ENCODE results near the gene PHB1.

The PHB1 gene

DNA sequence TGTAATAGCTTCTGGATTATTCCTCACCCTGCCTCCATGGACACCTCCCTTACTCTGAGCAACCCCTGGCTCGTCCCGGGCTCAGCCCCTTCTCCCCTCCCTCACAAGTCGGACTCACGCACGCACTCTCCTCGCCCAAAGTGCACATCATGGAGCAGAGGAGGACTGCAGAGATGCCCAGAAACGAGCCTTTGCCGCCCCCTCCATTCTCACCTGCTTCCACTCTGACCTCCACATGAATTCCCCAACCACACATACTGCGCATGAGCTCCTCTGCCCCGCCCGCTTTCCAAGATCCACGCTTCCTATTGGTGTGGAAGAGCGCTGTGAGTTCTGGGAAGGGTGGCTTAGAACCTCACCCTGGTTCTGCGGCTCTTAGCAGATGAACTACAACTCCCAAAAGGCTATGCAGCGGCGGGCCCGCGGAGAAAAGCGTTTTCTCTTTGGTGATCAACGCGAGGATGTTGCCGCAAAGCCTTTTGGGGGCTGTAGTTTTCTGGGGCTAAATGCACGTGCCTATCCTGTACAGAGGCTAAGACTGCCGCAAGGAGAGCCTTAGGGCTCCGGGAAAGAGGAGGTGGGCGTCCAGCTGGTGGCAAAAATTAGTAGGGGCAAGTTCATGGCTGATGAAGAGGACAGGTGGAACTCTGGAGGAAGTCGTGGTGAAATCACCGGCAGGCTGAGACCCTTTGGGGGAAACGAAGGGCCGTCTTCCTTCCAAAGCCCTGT, at the start of gene PHB1:
PHB1 (minus strand) TSS at position 261 of the 729 bp plus-strand sequence. CDS start 1,618 bp downstream, outside the sequence.
- peaks cover 6 to 18% of the 10 kb centered on the region in 2 donors for H3K4me1 ChIP-seq (ENCODE audit: control insufficient read depth in 1 of 2, insufficient read depth in 2 of 2, low read length in 2 of 2)
- H3K9me3 ChIP-seq (ENCODE audit: control insufficient read depth in 1 of 2, low read length in 2 of 2), result no peaks in the 10 kb centered on the region
- H3K4me3 ChIP-seq (ENCODE audit: low read depth in 1 of 2, low read length in 2 of 2), result peak within 1 kb of the TSS; percentile 99
- H3K27ac ChIP-seq (ENCODE audit: low read length), result peak within 1 kb of the TSS; percentile 82
- H3K27me3 ChIP-seq (ENCODE audit: low read depth, low read length), result no peaks in the 10 kb centered on the region
- peaks cover 15 to 34% of the 10 kb centered on the region in 2 donors for H3K36me3 ChIP-seq (ENCODE audit: control insufficient read depth in 1 of 2, insufficient read depth in 2 of 2, low read length in 2 of 2)

DNA sequence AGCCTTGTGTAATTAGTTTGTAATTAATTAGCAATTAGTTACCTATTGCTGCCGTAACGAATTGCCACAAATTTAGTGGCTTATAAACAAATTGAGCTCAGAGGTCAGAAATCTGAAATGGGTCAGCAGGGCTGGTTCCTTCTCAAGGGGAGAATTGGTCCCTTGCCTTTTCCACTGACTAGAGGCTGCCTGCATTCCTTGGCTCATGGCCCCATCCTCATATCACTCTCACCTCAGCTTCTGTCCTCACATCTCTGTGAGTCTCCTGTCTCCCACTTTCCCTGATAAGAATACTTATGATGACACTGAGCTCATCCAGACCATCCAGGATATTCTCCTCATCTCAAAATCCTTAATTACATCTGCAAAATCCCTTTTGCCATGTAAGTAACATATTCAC, 49.4 kb upstream of the PHB1 start:
- Histone ChIP-seq H3K27me3 (ENCODE audit: low read depth, low read length) (no peaks in the 10 kb centered on the region), H3K27ac (ENCODE audit: low read length) (no peak overlapping the region), H3K4me3 (ENCODE audit: low read depth in 1 of 2, low read length in 2 of 2) (no peak overlapping the region), H3K4me1 (ENCODE audit: control insufficient read depth in 1 of 2, insufficient read depth in 2 of 2, low read length in 2 of 2) (no peaks in the 10 kb centered on the region), H3K9me3 (ENCODE audit: control insufficient read depth in 1 of 2, low read length in 2 of 2) (peaks cover 7 to 12% of the 10 kb centered on the region in 2 donors), H3K36me3 (ENCODE audit: control insufficient read depth in 1 of 2, insufficient read depth in 2 of 2, low read length in 2 of 2) (no peaks in the 10 kb centered on the region)

DNA sequence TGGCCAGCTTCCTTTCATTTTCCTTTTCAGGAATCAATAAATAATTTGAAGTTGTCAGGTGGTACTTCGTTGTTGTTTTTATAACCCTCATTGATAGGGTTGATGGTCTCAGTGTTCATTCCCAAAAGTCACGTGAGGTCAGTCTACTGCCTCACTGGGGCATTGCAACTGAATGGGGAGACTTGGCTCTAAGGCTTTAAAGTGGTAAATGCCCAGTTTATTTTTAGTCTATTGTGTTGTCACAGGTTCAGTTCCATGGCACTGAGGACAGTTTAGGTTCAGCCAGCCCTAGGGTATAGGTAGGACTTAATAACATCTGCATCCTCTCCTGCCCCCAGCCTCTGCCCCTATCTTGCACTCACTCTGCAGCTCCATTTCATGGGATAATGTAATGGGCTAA, 46.9 kb upstream of the PHB1 start:
- Histone ChIP-seq H3K4me3 (ENCODE audit: low read depth in 1 of 2, low read length in 2 of 2) (no peak overlapping the region), H3K9me3 (ENCODE audit: control insufficient read depth in 1 of 2, low read length in 2 of 2) (peaks cover 7 to 12% of the 10 kb centered on the region in 2 donors), H3K36me3 (ENCODE audit: control insufficient read depth in 1 of 2, insufficient read depth in 2 of 2, low read length in 2 of 2) (no peaks in the 10 kb centered on the region), H3K27me3 (ENCODE audit: low read depth, low read length) (peaks cover 6% of the 10 kb centered on the region), H3K4me1 (ENCODE audit: control insufficient read depth in 1 of 2, insufficient read depth in 2 of 2, low read length in 2 of 2) (no peaks in the 10 kb centered on the region), H3K27ac (ENCODE audit: low read length) (no peak overlapping the region)

DNA sequence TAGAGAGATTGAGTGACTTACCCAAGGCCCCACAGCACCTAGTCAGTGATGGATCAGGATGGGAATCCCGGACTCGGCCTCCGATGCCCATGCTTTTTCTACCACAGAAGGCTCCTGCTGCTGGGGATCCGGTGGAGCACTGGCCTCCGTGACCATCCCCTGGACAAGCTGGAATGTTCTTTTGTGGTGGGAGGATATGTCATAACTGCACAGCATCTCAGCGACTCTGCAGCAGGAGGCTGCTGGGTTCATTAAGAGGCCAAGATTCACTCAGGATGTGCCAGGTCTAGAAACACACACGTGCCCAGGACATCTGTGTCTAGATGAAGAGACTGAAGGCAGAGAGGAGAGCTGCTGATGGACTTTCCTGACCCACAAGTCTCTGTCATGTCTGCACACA, 45.7 kb upstream of the PHB1 start:
- Histone ChIP-seq H3K36me3 (ENCODE audit: control insufficient read depth in 1 of 2, insufficient read depth in 2 of 2, low read length in 2 of 2) (no peaks in the 10 kb centered on the region), H3K27me3 (ENCODE audit: low read depth, low read length) (peaks cover 6% of the 10 kb centered on the region), H3K9me3 (ENCODE audit: control insufficient read depth in 1 of 2, low read length in 2 of 2) (peaks cover 7 to 12% of the 10 kb centered on the region in 2 donors), H3K4me3 (ENCODE audit: low read depth in 1 of 2, low read length in 2 of 2) (no peak overlapping the region), H3K27ac (ENCODE audit: low read length) (no peak overlapping the region), H3K4me1 (ENCODE audit: control insufficient read depth in 1 of 2, insufficient read depth in 2 of 2, low read length in 2 of 2) (no peaks in the 10 kb centered on the region)

DNA sequence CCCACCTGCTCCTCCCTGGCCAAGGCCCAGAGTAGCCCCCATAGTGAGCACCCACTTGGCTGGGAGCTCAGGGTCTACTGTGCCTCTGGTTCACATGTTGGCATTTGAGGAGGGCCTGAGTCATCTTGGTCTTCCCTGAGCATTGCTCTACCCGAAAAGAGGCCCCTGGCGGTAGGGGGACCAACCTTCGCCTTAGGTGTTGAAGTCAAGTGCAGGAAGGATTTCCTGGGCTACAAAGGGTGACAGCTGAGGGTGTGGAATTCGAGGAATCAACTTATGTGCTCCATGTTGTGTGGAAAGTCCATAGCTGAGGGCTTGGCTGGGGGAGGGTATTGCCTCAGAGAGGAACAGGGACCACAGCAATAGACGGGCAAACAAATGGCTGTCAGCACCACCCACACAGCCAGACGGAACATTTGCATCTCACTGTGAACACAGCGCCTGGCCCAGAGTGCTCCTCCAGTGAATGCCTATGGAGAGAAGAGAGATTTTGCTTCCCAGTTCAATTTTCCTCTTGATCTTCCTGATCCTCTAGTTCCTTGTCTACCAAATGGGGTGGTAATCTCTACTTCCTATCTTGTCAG, 44.8 kb upstream of the PHB1 start:
- H3K36me3 ChIP-seq (ENCODE audit: control insufficient read depth in 1 of 2, insufficient read depth in 2 of 2, low read length in 2 of 2), result no peaks in the 10 kb centered on the region
- peaks cover 6% of the 10 kb centered on the region for H3K27me3 ChIP-seq (ENCODE audit: low read depth, low read length)

DNA sequence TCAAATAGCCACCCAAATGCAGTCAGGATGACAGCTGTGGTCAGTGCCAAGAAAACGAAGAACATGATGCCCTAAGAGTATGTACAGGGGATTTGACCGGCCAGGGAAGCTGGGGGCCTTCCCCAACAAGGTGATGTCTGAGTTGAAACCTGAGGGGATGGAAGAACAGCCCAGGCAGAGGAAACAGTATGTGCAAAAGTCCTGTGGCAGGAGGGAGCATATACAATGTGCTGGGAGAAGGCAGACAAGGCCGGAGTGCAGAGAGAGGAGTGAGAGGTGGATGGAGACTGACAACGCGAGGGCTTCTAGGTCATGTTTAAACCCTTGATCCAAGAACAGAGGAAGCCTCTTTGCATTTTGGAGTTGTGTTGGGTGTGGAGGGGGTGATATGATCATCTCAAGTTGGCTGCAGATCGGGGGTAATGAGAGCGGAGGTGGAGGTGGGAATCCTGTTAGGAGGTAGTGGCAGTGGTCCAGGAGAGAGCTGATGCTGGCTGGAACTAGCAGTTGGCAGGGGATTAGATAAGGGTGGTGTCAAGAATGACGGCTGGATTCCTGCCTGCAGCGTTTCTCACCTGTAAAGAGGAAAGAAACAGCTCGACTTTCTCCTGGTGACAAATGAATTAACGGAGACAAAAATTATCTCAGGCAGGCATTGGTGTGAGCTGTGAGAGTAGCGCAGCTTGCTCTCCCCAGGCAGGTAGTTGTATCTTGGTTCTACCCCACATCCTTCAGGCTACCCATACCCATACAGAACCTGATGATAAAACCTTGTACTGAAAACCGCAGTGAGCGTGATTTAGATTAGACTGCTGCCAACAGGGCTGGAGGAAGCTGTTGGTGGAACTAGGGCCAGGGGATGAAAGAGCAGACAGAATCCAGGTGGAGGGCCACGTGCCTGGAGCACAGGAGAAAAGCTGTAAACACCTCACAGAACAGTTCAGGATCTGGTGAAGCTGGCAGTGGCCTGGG, 43.2 kb upstream of the PHB1 start:
- no peak overlapping the region for H3K27ac ChIP-seq (ENCODE audit: low read length)
- H3K27me3 ChIP-seq (ENCODE audit: low read depth, low read length), result peaks cover 6% of the 10 kb centered on the region
- H3K9me3 ChIP-seq (ENCODE audit: control insufficient read depth in 1 of 2, low read length in 2 of 2), result no peaks in the 10 kb centered on the region
- H3K4me3 ChIP-seq (ENCODE audit: low read depth in 1 of 2, low read length in 2 of 2), result no peak overlapping the region
- no peaks in the 10 kb centered on the region for H3K36me3 ChIP-seq (ENCODE audit: control insufficient read depth in 1 of 2, insufficient read depth in 2 of 2, low read length in 2 of 2)
- H3K4me1 ChIP-seq (ENCODE audit: control insufficient read depth in 1 of 2, insufficient read depth in 2 of 2, low read length in 2 of 2), result no peaks in the 10 kb centered on the region

More for the DNA sequence above, 44.8 kb upstream of the PHB1 start:
- Histone ChIP-seq H3K9me3 (ENCODE audit: control insufficient read depth in 1 of 2, low read length in 2 of 2) (peaks cover 6 to 12% of the 10 kb centered on the region in 2 donors), H3K4me1 (ENCODE audit: control insufficient read depth in 1 of 2, insufficient read depth in 2 of 2, low read length in 2 of 2) (no peaks in the 10 kb centered on the region), H3K27ac (ENCODE audit: low read length) (no peak overlapping the region), H3K4me3 (ENCODE audit: low read depth in 1 of 2, low read length in 2 of 2) (no peak overlapping the region)

DNA sequence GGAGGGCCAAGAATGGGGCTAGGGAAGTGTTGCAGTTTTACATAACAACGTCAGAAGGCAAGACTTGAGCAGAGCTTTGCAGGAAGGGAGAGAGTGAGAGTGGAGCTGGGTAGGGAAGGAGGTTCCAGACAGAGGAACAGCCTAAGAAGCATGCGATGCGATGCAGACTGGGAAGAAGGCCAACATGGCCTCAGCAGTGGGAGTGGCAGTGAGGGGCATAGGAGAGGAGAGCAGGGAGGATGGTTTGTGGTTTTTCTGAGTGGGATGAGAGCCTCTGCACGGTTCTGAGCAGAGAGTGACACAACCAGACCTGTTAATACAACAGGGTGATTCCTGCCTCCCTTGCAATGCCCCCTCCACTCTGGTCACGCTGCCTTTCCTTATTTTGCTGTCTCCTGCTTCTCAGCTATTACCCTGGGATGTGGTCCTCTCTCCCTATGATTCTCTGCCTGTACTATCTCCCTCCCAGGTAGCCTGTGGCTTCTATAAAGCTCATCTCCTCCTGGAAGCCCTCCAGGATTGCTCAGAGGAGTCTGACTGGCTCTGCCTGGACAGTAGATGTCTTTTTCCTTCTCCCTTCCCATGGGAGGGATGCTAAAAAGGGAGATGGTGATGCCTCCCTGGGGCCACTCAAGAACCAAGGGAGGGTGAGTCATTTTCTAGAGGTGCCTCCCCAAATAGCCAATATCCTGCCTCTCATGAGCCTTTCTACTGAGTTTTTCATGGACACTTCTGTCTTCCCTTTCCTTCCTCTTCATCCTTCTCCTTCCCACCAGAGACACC, 41.7 kb upstream of the PHB1 start:
- H3K4me3 ChIP-seq (ENCODE audit: low read depth in 1 of 2, low read length in 2 of 2), result no peak overlapping the region
- H3K36me3 ChIP-seq (ENCODE audit: control insufficient read depth in 1 of 2, insufficient read depth in 2 of 2, low read length in 2 of 2), result no peaks in the 10 kb centered on the region
- H3K27me3 ChIP-seq (ENCODE audit: low read depth, low read length), result peaks cover 6% of the 10 kb centered on the region
- no peaks in the 10 kb centered on the region for H3K9me3 ChIP-seq (ENCODE audit: control insufficient read depth in 1 of 2, low read length in 2 of 2)
- H3K27ac ChIP-seq (ENCODE audit: low read length), result no peak overlapping the region
- no peaks in the 10 kb centered on the region for H3K4me1 ChIP-seq (ENCODE audit: control insufficient read depth in 1 of 2, insufficient read depth in 2 of 2, low read length in 2 of 2)

DNA sequence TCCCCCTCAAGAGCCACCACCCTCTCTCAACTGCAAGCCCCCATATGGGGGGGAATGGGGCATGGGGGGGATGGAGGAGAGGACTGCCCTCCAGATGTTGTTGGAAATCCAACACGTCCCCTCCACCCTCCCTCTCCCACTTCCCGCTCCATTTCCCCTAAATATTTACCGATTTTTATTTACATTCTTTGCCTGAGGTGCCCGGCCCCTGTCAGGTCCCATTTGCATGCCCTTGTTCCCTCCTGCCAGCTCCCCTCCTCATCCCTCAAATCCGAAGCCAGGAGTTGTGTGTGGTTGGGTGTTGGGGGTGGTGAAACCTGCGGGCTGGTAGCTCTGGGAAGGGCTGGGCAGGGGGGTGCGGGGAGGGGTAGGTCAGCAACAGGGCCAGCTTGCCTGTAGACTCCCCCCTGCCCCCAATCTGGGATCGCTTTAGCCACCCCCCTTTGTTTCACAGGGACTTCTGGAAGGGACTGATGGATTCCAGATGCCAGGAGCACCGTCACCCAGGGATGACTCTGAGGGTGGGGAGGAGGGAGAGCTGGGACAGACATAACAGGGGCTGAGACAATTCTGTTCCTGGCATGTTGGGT, 40.7 kb upstream of the PHB1 start:
- no peaks in the 10 kb centered on the region for H3K36me3 ChIP-seq (ENCODE audit: control insufficient read depth in 1 of 2, insufficient read depth in 2 of 2, low read length in 2 of 2)
- H3K27ac ChIP-seq (ENCODE audit: low read length), result no peak overlapping the region
- H3K27me3 ChIP-seq (ENCODE audit: low read depth, low read length), result peaks cover 6% of the 10 kb centered on the region
- no peak overlapping the region for H3K4me3 ChIP-seq (ENCODE audit: low read depth in 1 of 2, low read length in 2 of 2)
- H3K9me3 ChIP-seq (ENCODE audit: control insufficient read depth in 1 of 2, low read length in 2 of 2), result no peaks in the 10 kb centered on the region
- no peaks in the 10 kb centered on the region for H3K4me1 ChIP-seq (ENCODE audit: control insufficient read depth in 1 of 2, insufficient read depth in 2 of 2, low read length in 2 of 2)

DNA sequence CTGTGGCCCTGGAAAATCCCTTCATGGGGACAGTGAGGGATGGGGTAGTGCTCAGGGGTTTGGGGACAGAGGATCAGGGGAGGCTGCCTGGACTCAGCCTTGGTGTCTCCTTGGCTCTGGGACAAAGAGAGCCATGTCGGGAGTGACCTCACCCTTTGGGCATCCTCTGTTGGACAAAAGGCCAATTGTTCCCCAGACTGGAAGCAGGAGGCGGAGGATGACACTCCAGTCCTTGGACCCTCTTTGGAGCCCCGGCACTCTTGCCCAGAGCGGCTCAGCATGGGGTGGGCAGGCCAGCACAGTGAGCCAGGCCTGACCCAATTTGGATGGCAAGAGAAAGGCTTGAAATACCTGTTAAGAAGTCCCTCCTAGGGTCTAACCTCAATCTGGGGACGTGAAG, 39.4 kb upstream of the PHB1 start:
- Histone ChIP-seq H3K9me3 (ENCODE audit: control insufficient read depth in 1 of 2, low read length in 2 of 2) (no peaks in the 10 kb centered on the region), H3K4me3 (ENCODE audit: low read depth in 1 of 2, low read length in 2 of 2) (no peak overlapping the region), H3K27me3 (ENCODE audit: low read depth, low read length) (peaks cover 6% of the 10 kb centered on the region), H3K27ac (ENCODE audit: low read length) (peak overlapping the region; percentile 8), H3K4me1 (ENCODE audit: control insufficient read depth in 1 of 2, insufficient read depth in 2 of 2, low read length in 2 of 2) (no peaks in the 10 kb centered on the region), H3K36me3 (ENCODE audit: control insufficient read depth in 1 of 2, insufficient read depth in 2 of 2, low read length in 2 of 2) (no peaks in the 10 kb centered on the region)

DNA sequence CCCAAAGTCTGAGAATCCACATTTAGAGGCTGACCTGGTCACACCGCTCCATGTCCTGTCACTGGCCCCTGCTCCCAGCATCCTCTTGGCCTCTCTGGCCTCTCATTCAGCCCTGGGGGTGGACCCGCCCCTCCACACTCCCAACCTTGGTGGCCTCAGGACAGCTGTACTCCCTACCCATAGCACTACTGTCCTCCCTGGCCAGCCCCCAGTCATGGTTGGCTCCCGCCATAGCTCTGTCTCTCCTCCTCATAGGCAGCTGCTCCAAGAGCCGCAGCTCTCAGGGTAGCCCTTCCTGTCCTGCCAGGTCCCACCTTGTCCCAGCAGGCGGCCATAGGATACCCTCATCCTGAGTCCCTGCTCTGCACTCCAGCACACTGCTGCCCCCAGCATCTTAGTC, 38.0 kb upstream of the PHB1 start:
- Histone ChIP-seq H3K27ac (ENCODE audit: low read length) (no peak overlapping the region), H3K9me3 (ENCODE audit: control insufficient read depth in 1 of 2, low read length in 2 of 2) (no peaks in the 10 kb centered on the region), H3K4me3 (ENCODE audit: low read depth in 1 of 2, low read length in 2 of 2) (no peak overlapping the region), H3K36me3 (ENCODE audit: control insufficient read depth in 1 of 2, insufficient read depth in 2 of 2, low read length in 2 of 2) (no peaks in the 10 kb centered on the region), H3K27me3 (ENCODE audit: low read depth, low read length) (peaks cover 6% of the 10 kb centered on the region), H3K4me1 (ENCODE audit: control insufficient read depth in 1 of 2, insufficient read depth in 2 of 2, low read length in 2 of 2) (no peaks in the 10 kb centered on the region)

Measured in muscle layer of duodenum (tissue), 2 donors.